ENCODE measurements around the gene MAP6.

MAP6 gene

DNA sequence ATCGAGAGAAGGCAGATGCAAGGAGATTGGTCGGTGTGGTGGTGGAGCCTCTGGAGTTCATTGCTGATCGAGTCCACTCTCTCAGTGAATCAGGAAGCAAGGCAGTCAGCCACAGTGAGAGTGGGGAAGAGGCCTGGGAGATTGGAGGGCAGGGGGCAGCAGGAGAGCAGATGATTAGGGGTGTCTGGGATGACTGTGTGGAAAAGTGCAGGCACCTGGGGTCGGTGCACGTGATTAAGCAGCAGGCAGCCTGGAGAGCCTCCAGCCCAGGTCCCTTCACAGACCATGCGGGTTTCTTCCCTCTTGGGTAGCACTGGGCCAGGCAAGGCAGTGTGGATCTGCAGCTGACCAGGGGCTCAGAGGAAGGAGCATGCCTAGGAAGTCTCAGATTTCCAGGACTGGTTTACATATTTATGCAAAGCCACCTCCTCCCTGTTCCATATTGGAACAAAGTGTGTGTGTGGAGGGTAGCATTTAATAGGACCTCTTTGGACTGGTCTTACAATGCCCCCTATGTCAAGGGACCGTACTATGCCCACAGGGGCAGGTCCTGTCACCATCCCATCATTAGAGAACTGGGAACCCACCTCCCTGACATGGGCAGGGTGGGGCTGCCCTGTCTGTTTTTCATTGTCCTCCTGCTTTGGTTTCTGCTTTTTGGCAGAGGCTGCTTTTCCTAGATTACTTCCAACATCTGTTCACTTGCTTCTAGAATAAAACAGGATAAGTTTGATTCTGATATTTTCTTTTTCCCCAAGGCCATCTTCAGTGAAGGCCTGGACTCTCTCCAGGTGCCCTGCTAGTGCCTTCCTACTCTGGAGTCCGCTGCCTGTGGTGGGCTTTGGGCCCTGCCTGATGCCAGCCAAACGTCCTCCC is 129.1 kb downstream of the MAP6 start:
- Mint-ChIP-seq H3K4me1 (peaks cover 26% of the 10 kb centered on the region), H3K27ac (no peak overlapping the region), H3K4me3 (no peak overlapping the region)

GRCh38 chr11:75538150-75538942 is 130.5 kb downstream of the MAP6 start:
- H3K9me3 Mint-ChIP-seq: no peaks in the 10 kb centered on the region
- H3K27me3 Mint-ChIP-seq: peaks cover 18% of the 10 kb centered on the region
- H3K4me3 Mint-ChIP-seq: no peak overlapping the region
- H3K27ac Mint-ChIP-seq: no peak overlapping the region
- peaks cover 29% of the 10 kb centered on the region for H3K4me1 Mint-ChIP-seq
- H3K36me3 Mint-ChIP-seq: no peaks in the 10 kb centered on the region
- DNase-seq (ENCODE audit: low spot score in 2 of 2) (no peak), ATAC-seq (ENCODE audit: low read depth) (no peak)

More for the DNA sequence above, 129.1 kb downstream of the MAP6 start:
- DNase-seq (ENCODE audit: low spot score in 2 of 2) (no peak), ATAC-seq (ENCODE audit: low read depth) (no peak)
- H3K27me3 Mint-ChIP-seq: peaks cover 20% of the 10 kb centered on the region
- H3K36me3 Mint-ChIP-seq: no peaks in the 10 kb centered on the region
- H3K9me3 Mint-ChIP-seq: no peaks in the 10 kb centered on the region

GRCh38 chr11:75537740-75538139 is 131.1 kb downstream of the MAP6 start:
- Mint-ChIP-seq H3K9me3 (no peaks in the 10 kb centered on the region), H3K27ac (peak overlapping the region; percentile 29), H3K36me3 (no peaks in the 10 kb centered on the region), H3K27me3 (peaks cover 17% of the 10 kb centered on the region), H3K4me3 (peak overlapping the region; percentile 55), H3K4me1 (peaks cover 29% of the 10 kb centered on the region)
- no peak for ATAC-seq (ENCODE audit: low read depth)
- DNase-seq (ENCODE audit: low spot score in 2 of 2): no peak

Data from memory B cell (primary cell).